ENCODE data around the gene TUBA4B. TPM values are rescaled to one million over a fixed set of nuclear protein-coding genes. Genes with fewer than 3 reads are reported as not detected.

The TUBA4B gene
- total RNA-seq, result not detected
- polyA plus RNA-seq, result not detected

GRCh38 chr2:219252900-219253752 is at the start of gene TUBA4B:
Gene TUBA4B (plus strand): TSS chr2:219253243. CDS start chr2:219253408, 165 bp downstream.
- DNase-seq (peak; percentile 37 to 78 (median 51)), ATAC-seq (ENCODE audit: low read depth in 2 of 2) (peak; percentile 26 to 37)
- no peaks in the 10 kb centered on the region for H3K27me3 ChIP-seq (ENCODE audit: control insufficient read depth, insufficient read depth, low read length)
- Mint-ChIP-seq H3K27me3 (peaks cover 10% of the 10 kb centered on the region), H3K4me1 (peaks cover 11 to 59% (median 44%) of the 10 kb centered on the region in 4 donors), H3K9me3 (peaks cover 0 to 2% (median 0%) of the 10 kb centered on the region in 7 donors), H3K27ac (peak within 1 kb of the TSS; percentile 87 to 98 (median 97)), H3K36me3 (peaks cover 31% of the 10 kb centered on the region), H3K4me3 (peak within 1 kb of the TSS; percentile 96 to 100 (median 98))
- H3K36me3 ChIP-seq (ENCODE audit: control insufficient read depth, insufficient read depth, low read length), result peaks cover 32% of the 10 kb centered on the region
- H3K9me3 ChIP-seq (ENCODE audit: control insufficient read depth in 2 of 2, low read length in 2 of 2), result no peaks in the 10 kb centered on the region
- H3K4me3 ChIP-seq (ENCODE audit: low read depth, low read length), result peak within 1 kb of the TSS; percentile 94
- peaks cover 51% of the 10 kb centered on the region for H3K4me1 ChIP-seq (ENCODE audit: control insufficient read depth, insufficient read depth, low read length, poor library complexity, severe bottlenecking)
- H3K27ac ChIP-seq (ENCODE audit: insufficient read depth, low read length, poor library complexity, severe bottlenecking), result peak within 1 kb of the TSS; percentile 93

GRCh38 chr2:219204425-219205164 is 48.4 kb upstream of the TUBA4B start:
- Mint-ChIP-seq H3K4me3 (peak overlapping the region in 3 of 4 donors; percentile 77 to 95 (median 93)), H3K27me3 (peaks cover 6% of the 10 kb centered on the region), H3K4me1 (peaks cover 6 to 32% (median 13%) of the 10 kb centered on the region in 4 donors), H3K27ac (peak overlapping the region in 1 of 3 donors; percentile 26), H3K36me3 (no peaks in the 10 kb centered on the region), H3K9me3 (peaks cover 0 to 2% (median 0%) of the 10 kb centered on the region in 7 donors)
- Histone ChIP-seq H3K27me3 (ENCODE audit: control insufficient read depth, insufficient read depth, low read length) (no peaks in the 10 kb centered on the region), H3K4me3 (ENCODE audit: low read depth, low read length) (no peak overlapping the region), H3K36me3 (ENCODE audit: control insufficient read depth, insufficient read depth, low read length) (peaks cover 16% of the 10 kb centered on the region), H3K27ac (ENCODE audit: insufficient read depth, low read length, poor library complexity, severe bottlenecking) (no peak overlapping the region), H3K9me3 (ENCODE audit: control insufficient read depth in 2 of 2, low read length in 2 of 2) (no peaks in the 10 kb centered on the region), H3K4me1 (ENCODE audit: control insufficient read depth, insufficient read depth, low read length, poor library complexity, severe bottlenecking) (peaks cover 15% of the 10 kb centered on the region)
- no peak for DNase-seq
- ATAC-seq (ENCODE audit: low read depth in 2 of 2), result no peak

GRCh38 chr2:219205165-219205538 is 47.9 kb upstream of the TUBA4B start:
- Histone ChIP-seq H3K36me3 (ENCODE audit: control insufficient read depth, insufficient read depth, low read length) (peaks cover 16% of the 10 kb centered on the region), H3K27ac (ENCODE audit: insufficient read depth, low read length, poor library complexity, severe bottlenecking) (no peak overlapping the region), H3K4me1 (ENCODE audit: control insufficient read depth, insufficient read depth, low read length, poor library complexity, severe bottlenecking) (peaks cover 15% of the 10 kb centered on the region), H3K27me3 (ENCODE audit: control insufficient read depth, insufficient read depth, low read length) (no peaks in the 10 kb centered on the region), H3K9me3 (ENCODE audit: control insufficient read depth in 2 of 2, low read length in 2 of 2) (no peaks in the 10 kb centered on the region), H3K4me3 (ENCODE audit: low read depth, low read length) (no peak overlapping the region)
- Mint-ChIP-seq H3K27ac (peak overlapping the region in 1 of 3 donors; percentile 26), H3K4me1 (peaks cover 6 to 36% (median 13%) of the 10 kb centered on the region in 4 donors), H3K27me3 (peaks cover 4% of the 10 kb centered on the region), H3K4me3 (peak overlapping the region in 3 of 4 donors; percentile 77 to 95 (median 93)), H3K9me3 (peaks cover 0 to 2% (median 0%) of the 10 kb centered on the region in 7 donors), H3K36me3 (no peaks in the 10 kb centered on the region)
- ATAC-seq (ENCODE audit: low read depth in 2 of 2) (no peak), DNase-seq (no peak)

- H3K27me3 Mint-ChIP-seq, result peaks cover 4% of the 10 kb centered on the region
Measured at GRCh38 chr2:219205981-219206327, 47.1 kb upstream of the TUBA4B start.

GRCh38 chr2:219206328-219207133 is 46.5 kb upstream of the TUBA4B start, which contains the start of gene ZFAND2B:
Gene ZFAND2B (plus strand): TSS chr2:219206782. CDS start chr2:219206988, 206 bp downstream.
- Mint-ChIP-seq H3K4me3 (peak within 1 kb of the TSS; percentile 93 to 99 (median 96)), H3K4me1 (peaks cover 6 to 38% (median 17%) of the 10 kb centered on the region in 4 donors), H3K36me3 (no peaks in the 10 kb centered on the region), H3K9me3 (peaks cover 0 to 2% (median 0%) of the 10 kb centered on the region in 7 donors), H3K27ac (peak within 1 kb of the TSS; percentile 79 to 99 (median 96)), H3K27me3 (peaks cover 4% of the 10 kb centered on the region)
- H3K9me3 ChIP-seq (ENCODE audit: control insufficient read depth in 2 of 2, low read length in 2 of 2), result no peaks in the 10 kb centered on the region
- H3K36me3 ChIP-seq (ENCODE audit: control insufficient read depth, insufficient read depth, low read length), result peaks cover 16% of the 10 kb centered on the region
- ATAC-seq (ENCODE audit: low read depth in 2 of 2), result peak; percentile 93 to 95
- DNase-seq, result peak; percentile 94 to 96 (median 95)
- H3K27me3 ChIP-seq (ENCODE audit: control insufficient read depth, insufficient read depth, low read length), result no peaks in the 10 kb centered on the region
- peak within 1 kb of the TSS; percentile 81 for H3K4me3 ChIP-seq (ENCODE audit: low read depth, low read length)
- H3K4me1 ChIP-seq (ENCODE audit: control insufficient read depth, insufficient read depth, low read length, poor library complexity, severe bottlenecking), result peaks cover 23% of the 10 kb centered on the region
- H3K27ac ChIP-seq (ENCODE audit: insufficient read depth, low read length, poor library complexity, severe bottlenecking), result peak within 1 kb of the TSS; percentile 92

More at GRCh38 chr2:219205981-219206327, 47.1 kb upstream of the TUBA4B start:
- no peak for ATAC-seq (ENCODE audit: low read depth in 2 of 2)
- no peaks in the 10 kb centered on the region for H3K9me3 ChIP-seq (ENCODE audit: control insufficient read depth in 2 of 2, low read length in 2 of 2)
- H3K4me1 Mint-ChIP-seq, result peaks cover 6 to 33% (median 14%) of the 10 kb centered on the region in 4 donors
- peak overlapping the region; percentile 79 to 99 (median 96) for H3K27ac Mint-ChIP-seq
- no peaks in the 10 kb centered on the region for H3K27me3 ChIP-seq (ENCODE audit: control insufficient read depth, insufficient read depth, low read length)
- H3K4me3 ChIP-seq (ENCODE audit: low read depth, low read length), result peak overlapping the region; percentile 81
- DNase-seq, result no peak
- H3K36me3 Mint-ChIP-seq, result no peaks in the 10 kb centered on the region
- peak overlapping the region; percentile 93 to 99 (median 96) for H3K4me3 Mint-ChIP-seq
- peaks cover 16% of the 10 kb centered on the region for H3K36me3 ChIP-seq (ENCODE audit: control insufficient read depth, insufficient read depth, low read length)
- H3K4me1 ChIP-seq (ENCODE audit: control insufficient read depth, insufficient read depth, low read length, poor library complexity, severe bottlenecking), result peaks cover 19% of the 10 kb centered on the region
- peak overlapping the region; percentile 92 for H3K27ac ChIP-seq (ENCODE audit: insufficient read depth, low read length, poor library complexity, severe bottlenecking)
- H3K9me3 Mint-ChIP-seq, result peaks cover 0 to 2% (median 0%) of the 10 kb centered on the region in 7 donors

GRCh38 chr2:219207134-219207883 is 45.7 kb upstream of the TUBA4B start:
- Histone ChIP-seq H3K27me3 (ENCODE audit: control insufficient read depth, insufficient read depth, low read length) (no peaks in the 10 kb centered on the region), H3K27ac (ENCODE audit: insufficient read depth, low read length, poor library complexity, severe bottlenecking) (peak overlapping the region; percentile 92), H3K36me3 (ENCODE audit: control insufficient read depth, insufficient read depth, low read length) (peaks cover 16% of the 10 kb centered on the region), H3K9me3 (ENCODE audit: control insufficient read depth in 2 of 2, low read length in 2 of 2) (no peaks in the 10 kb centered on the region), H3K4me1 (ENCODE audit: control insufficient read depth, insufficient read depth, low read length, poor library complexity, severe bottlenecking) (peaks cover 26% of the 10 kb centered on the region), H3K4me3 (ENCODE audit: low read depth, low read length) (peak overlapping the region; percentile 74)
- Mint-ChIP-seq H3K27ac (peak overlapping the region; percentile 43 to 79 (median 65)), H3K9me3 (peaks cover 0 to 2% (median 0%) of the 10 kb centered on the region in 7 donors), H3K27me3 (peaks cover 4% of the 10 kb centered on the region), H3K4me3 (peak overlapping the region; percentile 93 to 99 (median 96)), H3K36me3 (no peaks in the 10 kb centered on the region), H3K4me1 (peaks cover 6 to 41% (median 18%) of the 10 kb centered on the region in 4 donors)
- ATAC-seq (ENCODE audit: low read depth in 2 of 2) (no peak), DNase-seq (no peak)

Measured in CD4-positive, CD25-positive, alpha-beta regulatory T cell (primary cell).